HEK293 (cell line): ENCODE results near the gene REN.

Experiments
- GLIS2 ChIP-seq: fragments of 450-650 bp; formaldehyde crosslinking; IDR thresholded peaks from 2 replicates; pipeline ENCODE4 v1.5.1; 2016; ENCODE audit warnings: missing biosample characterization, missing genetic modification characterization
- IKZF3 ChIP-seq: fragments of 450-650 bp; IDR thresholded peaks from 2 replicates; pipeline ENCODE4 v1.5.0; 2018; ENCODE audit warnings: missing biosample characterization, mild to moderate bottlenecking, missing genetic modification characterization, moderate library complexity
- KLF8 ChIP-seq: fragments of 450-650 bp; formaldehyde crosslinking; IDR thresholded peaks from 2 replicates; pipeline ENCODE4 v1.5.1; 2016; ENCODE audit warnings: missing biosample characterization, missing genetic modification characterization
- KLF9 ChIP-seq: fragments of 450-650 bp; formaldehyde crosslinking; IDR thresholded peaks from 2 replicates; pipeline ENCODE4 v1.5.1; 2016; ENCODE audit warnings: missing biosample characterization, missing genetic modification characterization, low read depth
- MEIS1 ChIP-seq: sonication (generic); formaldehyde crosslinking; IDR thresholded peaks from 2 replicates; pipeline ENCODE4 v1.8.1; 2022; ENCODE audit warnings: missing genetic modification reagents, mild to moderate bottlenecking, borderline replicate concordance
- REPIN1 ChIP-seq: fragments of 450-650 bp; formaldehyde crosslinking; IDR thresholded peaks from 2 replicates; pipeline ENCODE4 v1.5.1; 2017; ENCODE audit warnings: missing biosample characterization, missing genetic modification characterization, low read depth
- ZBTB1 ChIP-seq: fragments of 450-650 bp; formaldehyde crosslinking; IDR thresholded peaks from 2 replicates; pipeline ENCODE4 v1.5.1; 2016; ENCODE audit warnings: missing biosample characterization, missing genetic modification characterization
- ZIC2 ChIP-seq: fragments of 450-650 bp; formaldehyde crosslinking; IDR thresholded peaks from 2 replicates; pipeline ENCODE4 v1.5.1; 2016; ENCODE audit warnings: missing biosample characterization, missing genetic modification characterization
- ZNF121 ChIP-seq: fragments of 450-650 bp; formaldehyde crosslinking; IDR thresholded peaks from 2 replicates; pipeline ENCODE4 v1.5.1; 2016; ENCODE audit warnings: missing biosample characterization, missing genetic modification characterization
- ZNF140 ChIP-seq: fragments of 450-650 bp; formaldehyde crosslinking; IDR thresholded peaks from 2 replicates; pipeline ENCODE4 v1.5.1; 2016; ENCODE audit warnings: missing biosample characterization, missing genetic modification characterization
- ZNF157 ChIP-seq: fragments of 450-650 bp; formaldehyde crosslinking; IDR thresholded peaks from 2 replicates; pipeline ENCODE4 v1.5.1; 2016; ENCODE audit warnings: missing biosample characterization, missing genetic modification characterization
- ZNF169 ChIP-seq: fragments of 450-650 bp; formaldehyde crosslinking; IDR thresholded peaks from 2 replicates; pipeline ENCODE4 v1.5.1; 2016; ENCODE audit warnings: missing biosample characterization, missing genetic modification characterization
- ZNF184 ChIP-seq: fragments of 450-650 bp; IDR thresholded peaks from 2 replicates; pipeline ENCODE4 v1.5.1; 2018; ENCODE audit warnings: missing biosample characterization, mild to moderate bottlenecking, missing genetic modification characterization
- ZNF2 ChIP-seq: fragments of 450-650 bp; formaldehyde crosslinking; IDR thresholded peaks from 2 replicates; pipeline ENCODE4 v1.5.1; 2016; ENCODE audit warnings: missing biosample characterization, missing genetic modification characterization
- ZNF221 ChIP-seq: fragments of 450-650 bp; formaldehyde crosslinking; IDR thresholded peaks from 2 replicates; pipeline ENCODE4 v1.5.1; 2017; ENCODE audit warnings: missing biosample characterization, missing genetic modification characterization, borderline replicate concordance
- ZNF239 ChIP-seq: fragments of 450-650 bp; formaldehyde crosslinking; IDR thresholded peaks from 2 replicates; pipeline ENCODE4 v1.5.1; 2016; ENCODE audit warnings: missing biosample characterization, missing genetic modification characterization
- ZNF416 ChIP-seq: fragments of 450-650 bp; formaldehyde crosslinking; IDR thresholded peaks from 2 replicates; pipeline ENCODE4 v1.5.1; 2016; ENCODE audit warnings: missing biosample characterization, missing genetic modification characterization
- ZNF426 ChIP-seq: fragments of 450-650 bp; formaldehyde crosslinking; IDR thresholded peaks from 2 replicates; pipeline ENCODE4 v1.5.1; 2017; ENCODE audit warnings: missing biosample characterization, missing genetic modification characterization, mild to moderate bottlenecking, inconsistent platforms, moderate library complexity
- ZNF473 ChIP-seq: fragments of 450-650 bp; formaldehyde crosslinking; IDR thresholded peaks from 2 replicates; pipeline ENCODE4 v1.5.1; 2017; ENCODE audit warnings: missing biosample characterization, missing genetic modification characterization
- ZNF510 ChIP-seq: fragments of 450-650 bp; formaldehyde crosslinking; IDR thresholded peaks from 2 replicates; pipeline ENCODE4 v1.5.1; 2018; ENCODE audit warnings: mild to moderate bottlenecking, missing genetic modification characterization, missing biosample characterization; ENCODE audit not compliant: insufficient replicate concordance
- ZNF521 ChIP-seq: fragments of 450-650 bp; formaldehyde crosslinking; IDR thresholded peaks from 2 replicates; pipeline ENCODE4 v1.5.1; 2017; ENCODE audit warnings: missing biosample characterization, mild to moderate bottlenecking, missing genetic modification characterization
- ZNF549 ChIP-seq: fragments of 450-650 bp; IDR thresholded peaks from 2 replicates; pipeline ENCODE4 v1.5.1; 2018; ENCODE audit warnings: missing biosample characterization, missing genetic modification characterization, mild to moderate bottlenecking, inconsistent platforms, moderate library complexity
- ZNF560 ChIP-seq: fragments of 450-650 bp; formaldehyde crosslinking; IDR thresholded peaks from 2 replicates; pipeline ENCODE4 v1.5.1; 2017; ENCODE audit warnings: missing biosample characterization, missing genetic modification characterization, borderline replicate concordance
- ZNF654 ChIP-seq: fragments of 450-650 bp; formaldehyde crosslinking; IDR thresholded peaks from 2 replicates; pipeline ENCODE4 v1.5.1; 2016; ENCODE audit warnings: low read depth, missing biosample characterization, missing genetic modification characterization
- ZNF660 ChIP-seq: fragments of 450-650 bp; IDR thresholded peaks from 2 replicates; pipeline ENCODE4 v1.5.1; 2018; ENCODE audit warnings: missing biosample characterization, mild to moderate bottlenecking, missing genetic modification characterization
- ZNF792 ChIP-seq: fragments of 450-650 bp; formaldehyde crosslinking; IDR thresholded peaks from 2 replicates; pipeline ENCODE4 v1.5.1; 2016; ENCODE audit warnings: missing biosample characterization, missing genetic modification characterization
- TF ChIP-seq, protein P1 (sequence below): fragments of 450-650 bp; formaldehyde crosslinking; IDR thresholded peaks from 2 replicates; pipeline ENCODE4 v1.5.1; 2016; ENCODE audit warnings: missing biosample characterization, missing genetic modification characterization
- TF ChIP-seq, protein P2 (sequence below): fragments of 450-650 bp; formaldehyde crosslinking; IDR thresholded peaks from 2 replicates; pipeline ENCODE4 v1.5.1; 2016; ENCODE audit warnings: missing biosample characterization, missing genetic modification characterization
- TF ChIP-seq, protein P3 (sequence below): fragments of 450-650 bp; formaldehyde crosslinking; IDR thresholded peaks from 2 replicates; pipeline ENCODE4 v1.5.1; 2016; ENCODE audit warnings: missing biosample characterization, missing genetic modification characterization, low read depth
- TF ChIP-seq, protein P4 (sequence below): fragments of 450-650 bp; formaldehyde crosslinking; IDR thresholded peaks from 2 replicates; pipeline ENCODE4 v1.5.1; 2016; ENCODE audit warnings: missing biosample characterization, missing genetic modification characterization
- TF ChIP-seq, protein P5 (sequence below): fragments of 450-650 bp; formaldehyde crosslinking; IDR thresholded peaks from 2 replicates; pipeline ENCODE4 v1.5.1; 2016; ENCODE audit warnings: missing biosample characterization, missing genetic modification characterization
- TF ChIP-seq, protein P6 (sequence below): fragments of 450-650 bp; formaldehyde crosslinking; IDR thresholded peaks from 2 replicates; pipeline ENCODE4; 2016; ENCODE audit warnings: missing biosample characterization, missing genetic modification characterization

Gene REN

DNA sequence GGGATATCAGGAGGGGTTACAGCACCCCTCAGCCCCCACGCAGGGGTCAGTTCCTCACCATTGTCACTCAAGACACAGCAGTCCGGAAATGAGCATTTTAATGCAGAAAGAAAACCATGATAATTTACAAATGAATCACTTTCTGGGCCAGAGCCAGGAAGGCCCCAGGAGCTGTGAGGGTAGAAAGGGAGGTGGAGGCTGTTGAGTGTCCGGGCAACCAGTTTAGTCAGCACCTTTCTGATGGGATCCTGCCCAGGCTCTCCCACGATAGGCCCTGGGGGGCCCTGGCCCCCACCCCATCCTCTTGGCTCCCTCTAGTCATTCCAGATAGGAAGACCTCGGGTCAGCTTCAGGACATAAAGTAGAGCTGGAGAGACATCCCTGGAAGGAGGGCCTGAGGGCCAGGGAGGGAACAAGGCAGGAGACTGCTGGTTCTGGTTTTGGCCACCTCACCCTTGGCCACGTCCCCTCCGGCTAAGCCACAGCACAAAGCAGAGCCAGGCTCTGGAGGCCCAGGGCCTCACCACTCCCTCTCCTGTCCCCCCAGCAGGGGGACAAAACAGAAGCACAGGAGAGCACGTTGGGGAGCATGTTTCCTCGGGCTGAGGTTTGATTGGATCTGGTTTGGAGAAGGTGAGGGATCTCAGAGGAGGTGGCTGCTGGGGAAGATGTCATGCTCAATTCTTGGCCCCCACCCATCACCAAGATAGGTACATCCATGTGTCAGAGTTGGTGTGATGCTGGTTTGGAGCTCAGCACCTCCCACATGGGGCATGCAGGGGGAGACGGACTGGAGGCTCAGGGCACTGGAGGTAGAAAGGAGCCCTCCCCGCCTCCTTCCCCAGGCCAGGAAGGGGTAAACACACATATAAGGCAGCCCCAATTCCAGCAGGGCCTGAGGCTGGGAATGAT, 34.9 kb downstream of the REN start (continued):
- TF ChIP-seq ZNF426 (tag by site-specific recombination) (no peak), ZNF510 (tag by site-specific recombination) (peak; percentile 30), ZNF121 (no peak), KLF8 (no peak), ZNF157 (no peak), ZNF473 (tag by site-specific recombination) (no peak), ZNF654 (no peak), ZNF521 (tag by site-specific recombination) (no peak), ZNF660 (tag by site-specific recombination) (0 out of 2 replicates have a peak, but pooled peaks have one; percentile 31), KLF9 (tag by site-specific recombination) (no peak), MEIS1 (CRISPR knock-in tag) (no peak), ZNF140 (tag by site-specific recombination) (no peak), ZNF2 (no peak), ZNF184 (tag by site-specific recombination) (0 out of 2 replicates have a peak, but pooled peaks have one; percentile 9), ZNF169 (tag by site-specific recombination) (no peak), IKZF3 (tag by site-specific recombination) (no peak), ZNF560 (no peak), ZNF221 (tag by site-specific recombination) (no peak), GLIS2 (tag by site-specific recombination) (no peak; the same call in 1 of the 2 replicates), ZNF792 (no peak), REPIN1 (tag by site-specific recombination) (no peak), ZBTB1 (no peak), ZIC2 (0 out of 2 replicates have a peak, but pooled peaks have one; percentile 14), ZNF416 (tag by site-specific recombination) (no peak), ZNF549 (tag by site-specific recombination) (no peak), ZNF239 (tag by site-specific recombination) (no peak)
- TF ChIP-seq, protein P1, sequence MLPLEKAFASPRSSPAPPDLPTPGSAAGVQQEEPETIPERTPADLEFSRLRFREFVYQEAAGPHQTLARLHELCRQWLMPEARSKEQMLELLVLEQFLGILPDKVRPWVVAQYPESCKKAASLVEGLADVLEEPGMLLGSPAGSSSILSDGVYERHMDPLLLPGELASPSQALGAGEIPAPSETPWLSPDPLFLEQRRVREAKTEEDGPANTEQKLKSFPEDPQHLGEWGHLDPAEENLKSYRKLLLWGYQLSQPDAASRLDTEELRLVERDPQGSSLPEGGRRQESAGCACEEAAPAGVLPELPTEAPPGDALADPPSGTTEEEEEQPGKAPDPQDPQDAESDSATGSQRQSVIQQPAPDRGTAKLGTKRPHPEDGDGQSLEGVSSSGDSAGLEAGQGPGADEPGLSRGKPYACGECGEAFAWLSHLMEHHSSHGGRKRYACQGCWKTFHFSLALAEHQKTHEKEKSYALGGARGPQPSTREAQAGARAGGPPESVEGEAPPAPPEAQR = no peak
- TF ChIP-seq, protein P2, sequence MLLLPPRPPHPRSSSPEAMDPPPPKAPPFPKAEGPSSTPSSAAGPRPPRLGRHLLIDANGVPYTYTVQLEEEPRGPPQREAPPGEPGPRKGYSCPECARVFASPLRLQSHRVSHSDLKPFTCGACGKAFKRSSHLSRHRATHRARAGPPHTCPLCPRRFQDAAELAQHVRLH (tag by site-specific recombination) = no peak
- TF ChIP-seq, protein P3, sequence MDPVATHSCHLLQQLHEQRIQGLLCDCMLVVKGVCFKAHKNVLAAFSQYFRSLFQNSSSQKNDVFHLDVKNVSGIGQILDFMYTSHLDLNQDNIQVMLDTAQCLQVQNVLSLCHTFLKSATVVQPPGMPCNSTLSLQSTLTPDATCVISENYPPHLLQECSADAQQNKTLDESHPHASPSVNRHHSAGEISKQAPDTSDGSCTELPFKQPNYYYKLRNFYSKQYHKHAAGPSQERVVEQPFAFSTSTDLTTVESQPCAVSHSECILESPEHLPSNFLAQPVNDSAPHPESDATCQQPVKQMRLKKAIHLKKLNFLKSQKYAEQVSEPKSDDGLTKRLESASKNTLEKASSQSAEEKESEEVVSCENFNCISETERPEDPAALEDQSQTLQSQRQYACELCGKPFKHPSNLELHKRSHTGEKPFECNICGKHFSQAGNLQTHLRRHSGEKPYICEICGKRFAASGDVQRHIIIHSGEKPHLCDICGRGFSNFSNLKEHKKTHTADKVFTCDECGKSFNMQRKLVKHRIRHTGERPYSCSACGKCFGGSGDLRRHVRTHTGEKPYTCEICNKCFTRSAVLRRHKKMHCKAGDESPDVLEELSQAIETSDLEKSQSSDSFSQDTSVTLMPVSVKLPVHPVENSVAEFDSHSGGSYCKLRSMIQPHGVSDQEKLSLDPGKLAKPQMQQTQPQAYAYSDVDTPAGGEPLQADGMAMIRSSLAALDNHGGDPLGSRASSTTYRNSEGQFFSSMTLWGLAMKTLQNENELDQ = no peak
- TF ChIP-seq, protein P4, sequence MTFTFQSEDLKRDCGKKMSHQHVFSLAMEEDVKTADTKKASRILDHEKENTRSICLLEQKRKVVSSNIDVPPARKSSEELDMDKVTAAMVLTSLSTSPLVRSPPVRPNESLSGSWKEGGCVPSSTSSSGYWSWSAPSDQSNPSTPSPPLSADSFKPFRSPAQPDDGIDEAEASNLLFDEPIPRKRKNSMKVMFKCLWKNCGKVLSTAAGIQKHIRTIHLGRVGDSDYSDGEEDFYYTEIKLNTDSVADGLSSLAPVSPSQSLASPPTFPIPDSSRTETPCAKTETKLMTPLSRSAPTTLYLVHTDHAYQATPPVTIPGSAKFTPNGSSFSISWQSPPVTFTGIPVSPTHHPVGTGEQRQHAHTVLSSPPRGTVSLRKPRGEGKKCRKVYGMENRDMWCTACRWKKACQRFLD (tag by site-specific recombination) = no peak
- TF ChIP-seq, protein P5, sequence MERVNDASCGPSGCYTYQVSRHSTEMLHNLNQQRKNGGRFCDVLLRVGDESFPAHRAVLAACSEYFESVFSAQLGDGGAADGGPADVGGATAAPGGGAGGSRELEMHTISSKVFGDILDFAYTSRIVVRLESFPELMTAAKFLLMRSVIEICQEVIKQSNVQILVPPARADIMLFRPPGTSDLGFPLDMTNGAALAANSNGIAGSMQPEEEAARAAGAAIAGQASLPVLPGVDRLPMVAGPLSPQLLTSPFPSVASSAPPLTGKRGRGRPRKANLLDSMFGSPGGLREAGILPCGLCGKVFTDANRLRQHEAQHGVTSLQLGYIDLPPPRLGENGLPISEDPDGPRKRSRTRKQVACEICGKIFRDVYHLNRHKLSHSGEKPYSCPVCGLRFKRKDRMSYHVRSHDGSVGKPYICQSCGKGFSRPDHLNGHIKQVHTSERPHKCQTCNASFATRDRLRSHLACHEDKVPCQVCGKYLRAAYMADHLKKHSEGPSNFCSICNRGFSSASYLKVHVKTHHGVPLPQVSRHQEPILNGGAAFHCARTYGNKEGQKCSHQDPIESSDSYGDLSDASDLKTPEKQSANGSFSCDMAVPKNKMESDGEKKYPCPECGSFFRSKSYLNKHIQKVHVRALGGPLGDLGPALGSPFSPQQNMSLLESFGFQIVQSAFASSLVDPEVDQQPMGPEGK (tag by site-specific recombination) = peak; percentile 69; the same call in 1 of the 2 replicates
- TF ChIP-seq, protein P6, sequence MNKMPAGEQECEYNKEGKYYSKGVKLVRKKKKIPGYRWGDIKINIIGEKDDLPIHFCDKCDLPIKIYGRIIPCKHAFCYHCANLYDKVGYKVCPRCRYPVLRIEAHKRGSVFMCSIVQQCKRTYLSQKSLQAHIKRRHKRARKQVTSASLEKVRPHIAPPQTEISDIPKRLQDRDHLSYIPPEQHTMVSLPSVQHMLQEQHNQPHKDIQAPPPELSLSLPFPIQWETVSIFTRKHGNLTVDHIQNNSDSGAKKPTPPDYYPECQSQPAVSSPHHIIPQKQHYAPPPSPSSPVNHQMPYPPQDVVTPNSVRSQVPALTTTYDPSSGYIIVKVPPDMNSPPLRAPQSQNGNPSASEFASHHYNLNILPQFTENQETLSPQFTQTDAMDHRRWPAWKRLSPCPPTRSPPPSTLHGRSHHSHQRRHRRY (tag by site-specific recombination) = no peak
